Adrenal gland (tissue), 12 donors: ENCODE measurements around the gene MAIP1. TPM values are rescaled to one million over a fixed set of nuclear protein-coding genes. Genes with fewer than 3 reads are reported as not detected.

Source experiments
- DNase-seq, 7 donors: peaks; one replicate each; pipeline ENCODE4 v3.0.0-alpha.2; 2019 to 2020
- H3K27ac ChIP-seq, 5 donors: fragments of 200-600 bp; sonication (generic) in 4 of 5; 1 replicate in 3 of 5; 2 replicates in 2 of 5; pipeline versions ENCODE4 v1.5.1 to v1.8.0; 2016 to 2020; ENCODE audit warnings: mild to moderate bottlenecking in 1 of 5
- H3K27me3 ChIP-seq: fragments of 200-600 bp; 2 replicates; pipeline ENCODE4 v1.8.0; 2021
- H3K36me3 ChIP-seq, 2 donors: fragments of 200-600 bp; replicated peaks in 1 of 2; 1 replicate in 1 of 2; 2 replicates in 1 of 2; pipeline versions ENCODE4 v1.5.1 to v1.8.0; 2018 to 2022
- H3K4me1 ChIP-seq, 2 donors: fragments of 200-600 bp; replicated peaks in 1 of 2; 1 replicate in 1 of 2; 2 replicates in 1 of 2; pipeline versions ENCODE4 v1.5.1 to v1.8.0; 2018 to 2021
- H3K4me3 ChIP-seq, 4 donors: fragments of 200-600 bp; sonication (generic) in 3 of 4; one replicate each; pipeline ENCODE4 v1.5.1; 2016 to 2018
- H3K9me3 ChIP-seq, 3 donors: fragments of 200-600 bp; sonication (generic) in 1 of 3; replicated peaks in 1 of 3; 1 replicate in 2 of 3; 2 replicates in 1 of 3; pipeline versions ENCODE4 v1.5.1 to v1.8.0; 2016 to 2021
- CTCF ChIP-seq, 6 experiments: fragments of 450-650 bp in 4 of 6; fragments of 200-600 bp in 2 of 6; sonication (generic) in 1 of 6; IDR thresholded peaks; 1 replicate in 5 of 6; 2 replicates in 1 of 6; pipeline versions ENCODE4 v1.5.1 to v1.8.0; 2016 to 2021; ENCODE audit warnings: antibody characterized with exemption in 6 of 6, mild to moderate bottlenecking in 2 of 6, moderate library complexity in 1 of 6
- POLR2A ChIP-seq, 2 donors: fragments of 450-650 bp; IDR thresholded peaks; one replicate each; pipeline ENCODE4 v1.6.1; 2017; ENCODE audit warnings: antibody characterized with exemption in 2 of 2, mild to moderate bottlenecking in 2 of 2, moderate library complexity in 1 of 2
- WGBS, 4 donors: extraction: QIAGEN DNeasy Blood & Tissue Kit in 2 of 4; methylation state at CpG; one replicate each; pipeline versions ENCODE4 v1.1.5 to v1.1.7; 2013 to 2017; 5-methylcytosine and 5-hydroxymethylcytosine counted together
- intact Hi-C, 2 donors: fragments of 100-400 bp; cut with DNase I; formaldehyde crosslinking; loops; one replicate each; pipeline versions ENCODE4 v1.14.1 to v1.15.0; 2022 to 2023
- polyA plus RNA-seq, 3 donors: library from polyadenylated mRNA; stranded (reverse); fragments of 200-250 nt in 2 of 3; fragments of 350-450 nt in 1 of 3; fragmentation: Illumina TruSeq in 1 of 3; extraction: RNeasy Lipid Tissue Mini Kit (QIAGEN cat#74804) in 1 of 3; gene quantifications; one replicate each; pipeline ENCODE4 v1.2.3, GENCODE V29; 2013 to 2014
- total RNA-seq, 9 donors: library from RNA; depleted of rRNA in 4 of 9; stranded (reverse); fragments of >200 nt in 4 of 9; fragments of 120-200 nt in 1 of 9; fragmentation: NEBNext Ultra II Directional in 1 of 9; extraction: Animal tissue kit (Norgen Biotek cat#: 25700) in 1 of 9; gene quantifications; one replicate each; pipeline versions ENCODE4 v1.1.0 to v1.2.4, GENCODE V29; 2013 to 2023
- donor health status: healthy with polysubstance abuse.
- donor health status: Bipolar disorder and iron deficiency.
- donor health status: DM: yes; HTN: yes; CAD: no.
- donor health status: DM: no; HTN: no; CAD: no.
- donor health status: DM: no; HTN: no; CAD: no.
- donor health status: DM: yes; HTN: yes; CAD: no.

The MAIP1 gene
- total and polyA plus RNA-seq, 12 donors: 6.6 to 55.4 (median 26.3) TPM

GRCh38 chr2:199973703-199974102 lies 18.3 kb downstream of the MAIP1 start:
- Histone ChIP-seq H3K36me3 (no peaks in the 10 kb centered on the region), H3K27me3 (no peaks in the 10 kb centered on the region), H3K4me1 (no peaks in the 10 kb centered on the region), H3K27ac (no peak overlapping the region), H3K9me3 (no peaks in the 10 kb centered on the region), H3K4me3 (no peak overlapping the region)
- 18 to 27% (median 24%) methylated on average over 2 of the region's 2 CpGs for WGBS, 4 donors
- intact Hi-C loops: no loop called here
- peak; percentile 12 to 64 (median 58) for TF ChIP-seq CTCF (IDR thresholded peaks at IDR 0.05)
- TF ChIP-seq POLR2A (IDR thresholded peaks at IDR 0.05): no peak
- no peak for DNase-seq

GRCh38 chr2:199975273-199975895 lies 20.0 kb downstream of the MAIP1 start:
- H3K27me3 ChIP-seq: no peaks in the 10 kb centered on the region
- H3K27ac ChIP-seq: no peak overlapping the region
- peaks cover 0 to 9% of the 10 kb centered on the region in 2 donors for H3K4me1 ChIP-seq
- 83 to 93% (median 90%) methylated on average over 3 of the region's 3 CpGs for WGBS, 4 donors
- intact Hi-C loops: loop anchor here in 1 of 2 donors (5.0 kb wide), 1 partner anchor 502 kb away; no protein-coding TSS in a partner anchor
- TF ChIP-seq POLR2A (IDR thresholded peaks at IDR 0.05) (no peak), CTCF (IDR thresholded peaks at IDR 0.05) (no peak)
- no peak overlapping the region for H3K4me3 ChIP-seq
- no peaks in the 10 kb centered on the region for H3K36me3 ChIP-seq
- no peak for DNase-seq
- H3K9me3 ChIP-seq: no peaks in the 10 kb centered on the region

GRCh38 chr2:199977984-199978415 lies 22.6 kb downstream of the MAIP1 start:
- no peak overlapping the region for H3K4me3 ChIP-seq
- H3K27me3 ChIP-seq: no peaks in the 10 kb centered on the region
- intact Hi-C loops: loop anchor here in 1 of 2 donors (5.0 kb wide), 1 partner anchor 499 kb away; no protein-coding TSS in a partner anchor
- TF ChIP-seq POLR2A (IDR thresholded peaks at IDR 0.05): no peak
- TF ChIP-seq CTCF (IDR thresholded peaks at IDR 0.05): no peak
- H3K4me1 ChIP-seq: peaks cover 0 to 9% of the 10 kb centered on the region in 2 donors
- H3K36me3 ChIP-seq: no peaks in the 10 kb centered on the region
- no peak overlapping the region for H3K27ac ChIP-seq
- no peak for DNase-seq
- H3K9me3 ChIP-seq: no peaks in the 10 kb centered on the region

DNA sequence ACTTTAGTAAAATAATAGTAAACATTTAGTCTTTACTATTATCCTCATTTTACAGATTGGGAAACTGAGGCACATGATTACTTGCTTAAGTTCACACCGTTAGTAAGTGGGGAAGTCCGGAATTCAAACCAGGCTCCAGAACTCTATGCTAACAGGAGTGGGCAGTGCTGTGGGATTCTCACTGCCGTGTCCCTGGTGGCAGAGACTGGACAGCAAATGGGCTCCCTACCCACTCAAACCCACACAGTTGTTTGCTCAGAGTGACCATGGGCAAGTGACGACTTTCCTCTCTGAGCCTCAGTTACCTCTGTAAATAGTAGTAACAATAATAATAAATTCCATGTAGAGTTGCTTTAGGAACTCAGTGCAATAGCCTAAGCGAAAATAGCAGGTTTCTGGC lies 24.0 kb downstream of the MAIP1 start:
- H3K27ac ChIP-seq: peak overlapping the region in 3 of 5 donors; percentile 19 to 70 (median 48)
- H3K27me3 ChIP-seq: no peaks in the 10 kb centered on the region
- DNase-seq: no peak
- no peaks in the 10 kb centered on the region for H3K9me3 ChIP-seq
- no peaks in the 10 kb centered on the region for H3K36me3 ChIP-seq
- TF ChIP-seq POLR2A (IDR thresholded peaks at IDR 0.05): no peak
- no peak for TF ChIP-seq CTCF (IDR thresholded peaks at IDR 0.05)
- peaks cover 0 to 9% of the 10 kb centered on the region in 2 donors for H3K4me1 ChIP-seq
- intact Hi-C loops: loop anchor here in 1 of 2 donors (5.0 kb wide), 1 partner anchor 498 kb away; no protein-coding TSS in a partner anchor
- 56 to 64% (median 63%) methylated on average over 5 of the region's 5 CpGs for WGBS, 4 donors
- H3K4me3 ChIP-seq: peak overlapping the region in 2 of 4 donors; percentile 4 to 39
